Caco-2 (cell line): ENCODE results near the gene CHCHD6. TPM values are rescaled to one million over a fixed set of nuclear protein-coding genes. Genes with fewer than 3 reads are reported as not detected.

ENCODE experiments used
- BruUV-seq: library from RNA; stranded (reverse); fragments of 400-500 nt; replicated peaks from 2 replicates; lab custom pipeline; 2021; lab: Mats Ljungman, UMichigan
- CTCF ChIA-PET: fragments of 300-600 bp; sonication (Branson Sonifier 250); formaldehyde crosslinking; loops from one replicate; lab custom pipeline; 2022; ENCODE audit warnings: antibody characterized with exemption; lab: Charles Lee
- POLR2A ChIA-PET: fragments of 300-600 bp; sonication (Branson Sonifier 250); formaldehyde crosslinking; loops from one replicate; lab custom pipeline; 2022; ENCODE audit warnings: antibody characterized with exemption; lab: Charles Lee
- DNase-seq, 2 experiments: peaks; one replicate each; pipeline versions ENCODE4 v3.0.0 to v3.0.0-alpha.2; 2020 to 2022
- H3K27me3 ChIP-seq: replicated peaks from 2 replicates; pipeline ENCODE4 v1.6.0; 2011; ENCODE audit warnings: low read length; ENCODE audit not compliant: control insufficient read depth, insufficient read depth
- H3K36me3 ChIP-seq: 2 replicates; pipeline ENCODE4 v1.5.1; 2011; ENCODE audit warnings: low read length; ENCODE audit not compliant: control insufficient read depth, insufficient read depth
- H3K4me1 ChIP-seq: fragments of 250-450 bp; sonication (Bioruptor Pico); 2 replicates; pipeline ENCODE4 v1.5.1; 2020; ENCODE audit warnings: mild to moderate bottlenecking
- H3K4me3 ChIP-seq: 2 replicates; pipeline ENCODE4 v1.5.1; 2011; ENCODE audit warnings: low read depth, mild to moderate bottlenecking, control low read depth, low read length
- H3K9me3 ChIP-seq: fragments of 250-450 bp; sonication (Bioruptor Pico); 2 replicates; pipeline ENCODE4 v1.5.1; 2020; ENCODE audit warnings: mild to moderate bottlenecking, moderate library complexity
- H3K27ac Mint-ChIP-seq: one replicate; pipeline ENCODE4 v1.8.0; 2022; ENCODE audit warnings: mixed read lengths; ENCODE audit not compliant: unreplicated experiment
- H3K27me3 Mint-ChIP-seq: one replicate; pipeline ENCODE4 v1.8.0; 2022; ENCODE audit warnings: mixed read lengths; ENCODE audit not compliant: insufficient read depth, unreplicated experiment
- H3K36me3 Mint-ChIP-seq: one replicate; pipeline ENCODE4 v1.8.0; 2022; ENCODE audit warnings: mild to moderate bottlenecking, mixed read lengths; ENCODE audit not compliant: insufficient read depth, unreplicated experiment
- H3K4me1 Mint-ChIP-seq: one replicate; pipeline ENCODE4 v1.8.0; 2022; ENCODE audit warnings: low read depth, mixed read lengths; ENCODE audit not compliant: unreplicated experiment
- H3K4me3 Mint-ChIP-seq: one replicate; pipeline ENCODE4 v1.8.0; 2022; ENCODE audit warnings: mild to moderate bottlenecking, moderate library complexity, mixed read lengths; ENCODE audit not compliant: unreplicated experiment
- H3K9me3 Mint-ChIP-seq: one replicate; pipeline ENCODE4 v1.8.0; 2022; ENCODE audit warnings: mixed read lengths; ENCODE audit not compliant: unreplicated experiment
- intact Hi-C: fragments of 100-400 bp; cut with micrococcal nuclease; formaldehyde crosslinking; loops from one replicate; pipeline ENCODE4 v1.10.0; 2022; ENCODE audit not compliant: unreplicated experiment
- total RNA-seq: library from RNA; stranded (reverse); gene quantifications from 2 replicates; pipeline ENCODE4 v1.2.3, GENCODE V29; 2022
- TF ChIP-seq, protein P1 (sequence below), 2 experiments: fragments of 200-600 bp in 1 of 2; IDR thresholded peaks; 1 replicate in 1 of 2; 2 replicates in 1 of 2; pipeline versions ENCODE4 v1.5.1 to v1.8.0; 2011 to 2022; ENCODE audit warnings: antibody characterized with exemption in 1 of 2, control low read depth in 1 of 2, inconsistent platforms in 1 of 2, low read depth in 1 of 2, low read length in 1 of 2, mild to moderate bottlenecking in 1 of 2, moderate library complexity in 1 of 2; ENCODE audit not compliant: insufficient read depth in 1 of 2, severe bottlenecking in 1 of 2, unreplicated experiment in 1 of 2

CHCHD6 gene
- total RNA-seq, 1 experiment from 2014 or later, result 49.5 TPM

GRCh38 chr3:126926684-126927400, 222.8 kb downstream of the CHCHD6 start:
- Mint-ChIP-seq H3K4me1 (peaks cover 31% of the 10 kb centered on the region), H3K27me3 (no peaks in the 10 kb centered on the region), H3K9me3 (no peaks in the 10 kb centered on the region), H3K27ac (peak overlapping the region; percentile 42), H3K4me3 (no peak overlapping the region), H3K36me3 (peaks cover 23% of the 10 kb centered on the region)
- no TSS peak for BruUV-seq
- Histone ChIP-seq H3K36me3 (no peaks in the 10 kb centered on the region), H3K4me3 (no peak overlapping the region), H3K9me3 (no peaks in the 10 kb centered on the region), H3K4me1 (peaks cover 18% of the 10 kb centered on the region), H3K27me3 (no peaks in the 10 kb centered on the region)
- TF ChIP-seq, protein P1, sequence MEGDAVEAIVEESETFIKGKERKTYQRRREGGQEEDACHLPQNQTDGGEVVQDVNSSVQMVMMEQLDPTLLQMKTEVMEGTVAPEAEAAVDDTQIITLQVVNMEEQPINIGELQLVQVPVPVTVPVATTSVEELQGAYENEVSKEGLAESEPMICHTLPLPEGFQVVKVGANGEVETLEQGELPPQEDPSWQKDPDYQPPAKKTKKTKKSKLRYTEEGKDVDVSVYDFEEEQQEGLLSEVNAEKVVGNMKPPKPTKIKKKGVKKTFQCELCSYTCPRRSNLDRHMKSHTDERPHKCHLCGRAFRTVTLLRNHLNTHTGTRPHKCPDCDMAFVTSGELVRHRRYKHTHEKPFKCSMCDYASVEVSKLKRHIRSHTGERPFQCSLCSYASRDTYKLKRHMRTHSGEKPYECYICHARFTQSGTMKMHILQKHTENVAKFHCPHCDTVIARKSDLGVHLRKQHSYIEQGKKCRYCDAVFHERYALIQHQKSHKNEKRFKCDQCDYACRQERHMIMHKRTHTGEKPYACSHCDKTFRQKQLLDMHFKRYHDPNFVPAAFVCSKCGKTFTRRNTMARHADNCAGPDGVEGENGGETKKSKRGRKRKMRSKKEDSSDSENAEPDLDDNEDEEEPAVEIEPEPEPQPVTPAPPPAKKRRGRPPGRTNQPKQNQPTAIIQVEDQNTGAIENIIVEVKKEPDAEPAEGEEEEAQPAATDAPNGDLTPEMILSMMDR (IDR thresholded peaks at IDR 0.05; ENCODE audit: insufficient read depth in 1 of 2, low read depth in 1 of 2, low read length in 1 of 2, severe bottlenecking in 1 of 2, unreplicated experiment in 1 of 2), result no peak
- CTCF ChIA-PET, result no interaction called here
- DNase-seq, result no peak
- POLR2A ChIA-PET, result no interaction called here
- intact Hi-C loops, result no loop called here

DNA sequence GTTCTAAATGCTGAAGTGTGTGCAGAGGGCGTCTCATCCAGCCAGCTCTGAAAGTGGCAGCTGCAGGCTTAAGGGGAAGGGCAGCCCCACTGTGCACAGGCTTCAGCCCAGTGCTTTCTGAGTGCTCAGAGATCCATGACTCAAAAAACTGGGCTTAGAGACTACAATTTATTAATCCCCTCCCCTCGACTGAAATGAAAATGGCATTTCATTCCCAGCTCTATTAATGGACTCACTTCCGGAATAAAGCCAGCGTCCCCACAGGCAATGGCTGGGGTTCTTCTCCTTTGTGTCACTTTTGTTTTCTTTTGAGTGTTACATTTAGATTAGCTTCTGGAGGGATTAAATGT, 223.3 kb downstream of the CHCHD6 start:
- H3K4me3 ChIP-seq, result no peak overlapping the region
- H3K36me3 ChIP-seq, result no peaks in the 10 kb centered on the region
- Mint-ChIP-seq H3K27me3 (no peaks in the 10 kb centered on the region), H3K9me3 (no peaks in the 10 kb centered on the region), H3K36me3 (peaks cover 23% of the 10 kb centered on the region), H3K27ac (peak overlapping the region; percentile 42), H3K4me1 (peaks cover 36% of the 10 kb centered on the region), H3K4me3 (no peak overlapping the region)
- no TSS peak for BruUV-seq
- DNase-seq, result no peak
- peaks cover 20% of the 10 kb centered on the region for H3K4me1 ChIP-seq
- no peaks in the 10 kb centered on the region for H3K9me3 ChIP-seq
- POLR2A ChIA-PET, result no interaction called here
- intact Hi-C loops, result no loop called here
- TF ChIP-seq, protein P1 (IDR thresholded peaks at IDR 0.05; ENCODE audit: insufficient read depth in 1 of 2, low read depth in 1 of 2, low read length in 1 of 2, severe bottlenecking in 1 of 2, unreplicated experiment in 1 of 2), result no peak
- H3K27me3 ChIP-seq, result no peaks in the 10 kb centered on the region
- CTCF ChIA-PET, result no interaction called here

DNA sequence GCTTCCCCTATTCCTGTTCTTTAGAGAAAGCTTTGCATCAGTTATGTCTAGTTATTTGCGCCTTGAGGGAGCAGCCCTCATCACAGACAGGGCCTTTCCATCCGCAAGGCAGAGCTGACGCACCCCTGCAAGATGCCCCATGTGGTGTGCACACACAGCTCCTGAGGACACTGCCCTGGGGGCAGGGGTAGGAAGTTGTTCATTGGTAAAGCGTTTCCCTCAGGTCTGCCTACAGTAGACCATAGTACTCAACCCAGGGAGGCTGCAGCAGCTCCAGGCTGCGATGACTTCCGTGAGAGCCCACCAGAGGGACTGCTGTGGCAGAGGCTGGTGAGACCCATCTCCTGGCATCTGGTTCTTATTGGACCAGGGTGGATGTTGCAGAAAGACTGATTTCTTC, 223.8 kb downstream of the CHCHD6 start:
- Mint-ChIP-seq H3K27me3 (no peaks in the 10 kb centered on the region), H3K27ac (no peak overlapping the region)
- BruUV-seq, result no TSS peak

More for the DNA sequence above, 223.8 kb downstream of the CHCHD6 start:
- POLR2A ChIA-PET, result no interaction called here
- TF ChIP-seq, protein P1 (IDR thresholded peaks at IDR 0.05; ENCODE audit: insufficient read depth in 1 of 2, low read depth in 1 of 2, low read length in 1 of 2, severe bottlenecking in 1 of 2, unreplicated experiment in 1 of 2), result no peak
- Histone ChIP-seq H3K27me3 (no peaks in the 10 kb centered on the region), H3K36me3 (no peaks in the 10 kb centered on the region), H3K4me1 (peaks cover 23% of the 10 kb centered on the region), H3K9me3 (no peaks in the 10 kb centered on the region), H3K4me3 (no peak overlapping the region)
- Mint-ChIP-seq H3K36me3 (peaks cover 23% of the 10 kb centered on the region), H3K4me3 (no peak overlapping the region), H3K9me3 (no peaks in the 10 kb centered on the region), H3K4me1 (peaks cover 37% of the 10 kb centered on the region)
- intact Hi-C loops, result no loop called here
- no peak for DNase-seq
- CTCF ChIA-PET, result no interaction called here
